ENCODE data around the gene NOP53.
"Not testable (repeated sequence)": the region's sequence is repeated elsewhere in the genome, so short reads cannot be mapped to it uniquely, and the experiment has no call there.

The NOP53 gene

DNA sequence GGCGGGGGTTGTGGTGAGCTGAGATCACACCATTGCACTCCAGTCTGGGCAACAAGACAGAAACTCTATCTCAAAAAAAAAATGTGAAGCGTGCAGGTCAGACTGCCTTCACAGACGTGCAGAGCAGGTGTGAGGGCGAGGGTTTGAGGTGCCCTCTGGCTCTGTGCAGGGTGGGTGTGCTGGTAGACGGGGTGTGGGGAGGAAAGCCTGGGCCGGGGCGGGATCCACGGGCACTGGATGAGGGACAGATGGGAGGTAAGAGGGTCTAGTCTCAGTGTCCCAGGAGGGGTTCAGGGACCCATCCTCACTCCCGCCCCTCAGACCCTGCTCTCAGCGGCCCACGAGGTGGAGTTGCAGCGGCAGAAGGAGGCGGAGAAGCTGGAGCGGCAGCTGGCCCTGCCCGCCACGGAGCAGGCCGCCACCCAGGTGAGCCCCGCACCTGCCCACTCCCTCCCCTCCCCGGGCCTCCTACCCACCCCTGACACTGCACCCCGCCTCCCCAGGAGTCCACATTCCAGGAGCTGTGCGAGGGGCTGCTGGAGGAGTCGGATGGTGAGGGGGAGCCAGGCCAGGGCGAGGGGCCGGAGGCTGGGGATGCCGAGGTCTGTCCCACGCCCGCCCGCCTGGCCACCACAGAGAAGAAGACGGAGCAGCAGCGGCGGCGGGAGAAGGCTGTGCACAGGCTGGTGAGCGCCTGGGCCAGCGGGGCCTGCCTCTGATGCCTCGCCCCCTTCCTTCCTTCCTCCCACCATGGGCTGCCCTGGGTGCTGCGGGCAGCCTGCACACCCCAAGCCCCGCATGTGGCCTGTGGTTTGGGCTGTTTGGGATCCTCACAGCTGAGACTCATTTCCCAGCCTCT lies 9.1 kb downstream of the NOP53 start:
- no peak for DNase-seq (ENCODE audit: low read depth in 2 of 2)

DNA sequence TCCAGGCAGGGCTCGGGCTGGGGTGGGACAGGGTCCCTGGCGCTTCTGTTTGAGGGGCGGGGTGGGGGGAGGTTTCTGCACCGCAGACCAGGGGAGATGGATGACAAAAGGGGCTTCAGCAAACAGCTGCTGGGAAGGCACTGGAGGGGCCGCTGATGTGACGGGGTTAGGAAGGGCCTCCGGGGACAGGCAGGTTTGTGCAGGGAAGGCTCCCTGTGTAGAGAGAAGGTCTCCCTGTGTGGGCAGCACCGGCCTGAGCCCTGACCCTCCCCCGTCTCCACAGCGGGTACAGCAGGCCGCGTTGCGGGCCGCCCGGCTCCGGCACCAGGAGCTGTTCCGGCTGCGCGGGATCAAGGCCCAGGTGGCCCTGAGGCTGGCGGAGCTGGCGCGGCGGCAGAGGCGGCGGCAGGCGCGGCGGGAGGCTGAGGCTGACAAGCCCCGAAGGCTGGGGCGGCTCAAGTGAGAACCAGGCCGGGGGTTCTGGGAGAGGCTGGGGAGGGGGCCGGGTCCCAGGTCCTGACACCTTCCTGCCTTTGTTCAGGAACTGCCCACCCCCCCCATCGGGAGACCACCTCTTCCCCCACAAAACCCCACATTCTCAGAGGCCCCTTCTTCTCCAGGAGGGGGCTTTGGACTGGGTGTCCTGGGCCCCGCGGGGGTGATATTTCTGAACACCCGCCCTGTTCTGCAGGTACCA lies 9.9 kb downstream of the NOP53 start:
- no peak for DNase-seq (ENCODE audit: low read depth in 2 of 2)

DNA sequence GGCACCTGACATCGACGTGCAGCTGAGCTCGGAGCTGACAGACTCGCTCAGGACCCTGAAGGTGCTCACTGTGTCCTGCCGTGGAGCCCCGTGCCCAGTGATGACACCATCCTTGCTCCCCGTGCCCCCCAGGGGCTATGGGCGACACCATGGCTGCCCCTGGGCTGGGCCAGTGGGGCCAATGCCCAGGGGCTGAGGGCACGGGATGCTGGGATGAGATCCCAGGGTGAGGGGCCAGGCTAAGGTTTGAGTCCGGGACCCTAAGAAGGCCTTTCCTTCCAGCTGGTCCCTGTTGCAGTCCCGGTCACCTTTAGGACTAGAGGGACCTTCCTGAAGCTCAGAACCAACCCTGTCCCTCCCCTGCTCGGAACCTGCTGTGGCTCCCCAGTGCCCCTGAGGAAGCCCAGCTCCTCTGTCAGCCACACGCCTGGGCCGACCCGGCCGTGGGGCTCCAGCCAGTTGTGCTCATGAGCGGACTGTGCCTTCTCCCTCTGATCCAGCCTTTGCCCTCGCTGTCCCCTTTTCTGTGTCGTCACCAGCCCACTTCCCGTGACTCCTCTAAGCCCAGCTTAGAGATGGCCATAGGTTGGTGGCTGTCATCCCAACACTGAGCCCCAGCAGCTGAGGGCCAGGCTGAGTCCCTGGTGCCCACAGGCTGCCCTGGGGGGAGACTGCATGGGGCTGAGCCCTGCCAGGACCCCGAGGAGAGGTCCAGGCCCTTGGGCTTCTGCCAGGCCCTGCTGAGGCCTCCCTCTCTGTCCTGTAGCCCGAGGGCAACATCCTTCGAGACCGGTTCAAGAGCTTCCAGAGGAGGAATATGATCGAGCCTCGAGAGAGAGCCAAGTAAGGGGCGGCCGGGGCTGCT lies 10.6 kb downstream of the NOP53 start:
- DNase-seq (ENCODE audit: low read depth in 2 of 2) = no peak

DNA sequence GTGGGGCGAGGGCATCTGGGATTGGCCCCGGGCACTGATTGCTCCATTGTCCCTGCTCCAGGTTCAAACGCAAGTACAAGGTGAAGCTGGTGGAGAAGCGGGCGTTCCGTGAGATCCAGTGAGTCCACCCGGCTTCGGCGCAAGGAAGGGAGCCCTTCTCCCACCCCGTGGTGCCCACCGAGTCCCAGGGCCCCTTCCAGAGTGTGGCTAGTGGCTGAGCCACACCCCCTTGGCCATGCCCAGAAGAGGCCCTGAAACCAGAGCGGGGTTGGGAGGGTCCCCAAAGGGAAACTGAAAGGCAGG lies 11.2 kb downstream of the NOP53 start:
- DNase-seq (ENCODE audit: low read depth in 2 of 2) = no peak

DNA sequence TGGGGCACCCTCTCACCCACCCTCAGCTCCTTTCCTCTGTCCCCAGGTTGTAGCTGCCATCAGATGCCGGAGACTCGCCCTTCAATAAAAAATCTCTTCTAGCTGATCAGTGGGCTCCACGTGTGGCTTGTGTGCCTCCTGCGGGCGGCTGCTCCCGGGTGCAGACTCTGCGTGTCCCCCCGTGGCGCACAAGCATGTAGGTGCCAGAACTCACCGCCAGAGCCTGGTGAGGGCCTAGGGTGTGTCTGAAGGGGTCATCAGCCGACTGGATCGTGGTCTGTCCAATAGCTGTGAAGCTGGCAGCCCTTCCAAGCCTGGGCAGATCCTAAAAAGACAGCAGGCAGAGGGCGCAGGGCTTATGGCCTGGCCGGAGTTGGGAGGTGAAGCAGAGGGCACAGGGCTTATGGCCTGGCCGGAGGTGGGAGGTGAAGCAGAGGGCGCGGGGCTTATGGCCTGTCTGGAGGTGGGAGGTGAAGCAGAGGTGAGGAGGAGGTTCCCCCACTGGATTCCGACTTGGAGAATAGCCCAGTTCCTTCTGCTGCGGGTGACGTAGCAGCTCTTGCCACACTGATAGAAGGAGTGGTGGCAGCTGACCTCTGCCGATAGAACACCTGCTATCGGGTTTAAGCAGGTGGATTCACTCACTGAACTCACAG lies 11.7 kb downstream of the NOP53 start:
- no peak for DNase-seq (ENCODE audit: low read depth in 2 of 2)

DNA sequence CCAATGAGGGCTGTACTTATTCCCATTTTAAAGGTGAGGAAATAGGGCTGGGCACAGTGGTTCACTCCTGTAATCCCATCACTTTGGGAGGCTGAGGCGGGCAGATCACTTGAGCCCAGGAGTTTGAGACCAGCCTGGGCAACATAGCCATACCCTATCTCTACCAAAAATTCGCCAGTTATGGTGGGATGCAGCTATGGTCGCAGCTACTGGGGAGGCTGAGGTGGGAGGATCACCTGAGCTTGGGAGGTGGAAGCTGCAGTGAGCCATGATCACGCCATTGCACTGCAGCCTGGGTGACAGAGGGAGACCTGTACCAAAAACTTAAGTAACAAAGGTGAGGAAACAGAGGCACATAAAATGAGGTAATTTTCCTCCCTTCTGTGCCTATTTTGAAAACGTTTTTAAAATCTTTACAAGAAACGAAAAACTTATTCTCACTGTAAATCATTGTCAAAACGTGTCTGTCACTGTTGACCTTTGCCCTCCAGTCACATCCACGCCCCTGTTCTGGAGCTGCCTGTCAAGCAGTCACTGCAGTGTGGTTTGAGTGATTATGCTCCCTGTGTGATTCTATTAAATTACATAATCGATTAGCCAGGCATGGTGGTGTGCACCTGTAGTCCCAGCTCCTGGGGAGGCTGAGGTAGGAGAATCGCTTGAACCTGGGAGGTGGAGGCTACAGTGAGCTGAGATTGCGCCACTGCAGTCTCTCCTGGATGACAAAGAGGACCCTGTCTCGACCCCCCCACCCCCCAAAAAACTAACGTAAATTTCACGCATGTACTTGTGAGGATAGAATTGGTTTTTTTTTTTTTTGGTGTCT lies 12.5 kb downstream of the NOP53 start:
- no peak for DNase-seq (ENCODE audit: low read depth in 2 of 2)

DNA sequence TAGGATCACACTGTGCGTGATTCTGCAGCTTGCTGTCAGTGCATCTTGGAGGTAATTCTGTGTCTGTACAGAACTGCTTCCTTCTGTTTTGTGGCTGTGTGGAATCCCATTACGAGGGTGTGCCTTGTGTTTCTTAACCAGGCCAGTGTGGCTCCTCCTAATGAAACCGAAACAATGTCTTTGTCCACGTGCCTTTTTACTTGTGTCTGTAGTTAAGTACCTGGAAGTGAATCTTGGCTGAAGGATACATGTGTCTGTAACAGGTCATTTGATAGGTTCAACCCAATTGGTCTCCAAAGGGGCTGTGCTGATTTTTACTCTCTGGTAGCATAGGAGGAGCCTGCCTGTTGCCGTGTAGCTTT lies 13.1 kb downstream of the NOP53 start:
- no peak for DNase-seq (ENCODE audit: low read depth in 2 of 2)

DNA sequence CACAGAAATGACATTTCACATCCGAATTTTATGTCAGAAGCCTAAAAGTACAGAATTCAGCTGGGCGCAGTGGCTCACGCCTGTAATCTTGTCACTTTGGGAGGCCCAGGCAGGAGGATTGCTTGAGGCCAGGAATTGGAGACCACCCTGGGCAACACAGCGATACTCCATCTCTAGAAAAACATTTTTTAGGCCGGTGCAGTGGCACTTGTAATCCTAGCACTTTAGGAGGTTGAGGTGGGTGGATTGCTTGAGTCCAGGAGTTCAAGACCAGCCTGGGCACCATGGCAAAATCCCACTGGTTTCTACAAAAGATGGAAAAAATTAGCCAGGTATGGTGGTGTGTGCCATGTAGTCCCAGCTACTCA lies 15.3 kb downstream of the NOP53 start:
- no peak for DNase-seq (ENCODE audit: low read depth in 2 of 2)

DNA sequence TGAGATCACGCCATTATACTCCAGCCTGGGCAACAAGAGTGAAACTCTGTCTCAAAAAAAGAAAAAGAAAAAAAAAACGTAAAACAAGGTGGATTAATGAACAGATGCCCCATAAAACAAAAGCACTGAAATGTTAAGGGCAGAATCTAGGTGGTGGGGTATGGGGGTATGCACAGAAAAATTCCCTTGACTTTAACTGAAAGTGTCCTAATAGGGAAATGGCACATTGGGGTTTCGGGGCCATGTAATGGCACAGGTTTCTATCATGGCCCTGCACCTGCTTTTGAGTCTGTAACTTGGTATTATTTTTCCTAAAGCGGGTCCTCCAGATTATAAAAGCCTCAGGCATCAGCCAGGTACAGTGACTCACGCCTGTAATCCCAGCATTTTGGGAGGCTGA lies 16.2 kb downstream of the NOP53 start:
- DNase-seq (ENCODE audit: low read depth in 2 of 2) = no peak

DNA sequence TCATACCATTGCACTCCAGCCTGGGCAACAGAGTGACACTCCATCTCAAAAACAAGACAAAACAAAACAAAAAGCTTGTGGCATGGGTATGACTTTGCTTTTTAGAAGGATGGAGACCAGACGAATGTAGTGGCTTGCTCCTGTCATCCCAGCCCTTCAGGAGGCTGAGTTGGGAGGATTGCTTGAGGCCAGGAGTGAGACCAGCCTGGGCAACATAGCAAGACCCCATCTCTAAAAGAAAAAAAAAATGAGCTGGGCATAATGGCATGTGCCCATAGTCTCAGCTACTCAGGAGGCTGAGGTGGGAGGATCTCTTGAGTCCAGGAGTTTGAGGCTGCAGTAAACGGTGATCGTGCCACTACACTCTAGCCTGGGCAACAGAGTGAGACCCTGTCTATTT lies 16.8 kb downstream of the NOP53 start:
- no peak for DNase-seq (ENCODE audit: low read depth in 2 of 2)

DNA sequence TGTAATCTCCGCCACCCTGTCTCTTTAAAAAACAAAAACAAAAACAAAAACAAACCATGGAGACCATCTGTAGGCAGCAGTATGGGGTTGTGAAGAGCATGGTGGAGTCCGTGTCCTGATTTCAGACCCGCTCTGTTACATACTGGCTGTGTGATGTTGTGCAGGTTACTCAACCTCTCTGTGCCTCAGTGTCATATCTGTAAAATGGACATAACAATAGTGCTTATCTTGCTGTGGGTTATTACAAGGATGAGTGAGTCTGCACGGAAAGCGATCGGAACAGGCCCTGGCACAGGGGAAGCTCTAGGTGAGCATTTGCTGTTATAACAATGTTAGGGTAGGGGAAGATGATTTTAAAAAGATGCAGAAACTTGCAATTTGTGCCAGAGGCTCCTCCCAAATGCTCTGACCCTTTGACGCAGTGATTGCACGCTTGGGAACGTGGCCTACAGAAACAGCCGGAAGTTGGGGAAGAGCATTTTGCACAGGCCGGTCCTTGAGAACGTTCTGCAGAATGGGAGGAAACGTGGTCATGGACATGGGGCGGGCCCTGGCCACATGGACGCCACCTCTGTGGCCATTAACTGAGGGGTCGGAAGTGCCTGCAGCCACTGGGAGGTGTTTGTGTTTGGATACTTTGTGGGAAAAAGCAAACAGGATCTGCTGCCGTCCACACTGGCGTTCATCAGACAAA lies 17.4 kb downstream of the NOP53 start:
- no peak for DNase-seq (ENCODE audit: low read depth in 2 of 2)

DNA sequence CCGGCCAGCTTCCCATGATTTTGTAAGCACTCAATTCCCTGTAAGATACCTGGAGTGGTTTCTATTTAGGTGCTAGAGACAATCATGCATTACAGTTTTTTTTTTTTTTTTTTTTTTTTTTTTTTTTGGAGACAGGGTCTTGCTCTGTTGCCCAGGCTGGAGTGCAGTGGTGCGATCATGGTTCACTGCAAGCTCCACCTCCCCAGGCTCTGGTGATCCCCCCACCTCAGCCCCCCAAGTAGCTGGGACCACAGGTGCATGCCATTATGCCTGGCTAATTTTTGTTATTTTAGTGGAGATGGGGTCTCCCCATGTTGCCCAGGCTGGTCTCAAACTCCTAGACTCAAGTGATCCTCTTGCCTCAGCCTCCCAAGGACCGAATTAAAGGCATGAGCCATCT lies 19.4 kb downstream of the NOP53 start:
- DNase-seq (ENCODE audit: low read depth in 2 of 2) = not testable (repeated sequence)

DNA sequence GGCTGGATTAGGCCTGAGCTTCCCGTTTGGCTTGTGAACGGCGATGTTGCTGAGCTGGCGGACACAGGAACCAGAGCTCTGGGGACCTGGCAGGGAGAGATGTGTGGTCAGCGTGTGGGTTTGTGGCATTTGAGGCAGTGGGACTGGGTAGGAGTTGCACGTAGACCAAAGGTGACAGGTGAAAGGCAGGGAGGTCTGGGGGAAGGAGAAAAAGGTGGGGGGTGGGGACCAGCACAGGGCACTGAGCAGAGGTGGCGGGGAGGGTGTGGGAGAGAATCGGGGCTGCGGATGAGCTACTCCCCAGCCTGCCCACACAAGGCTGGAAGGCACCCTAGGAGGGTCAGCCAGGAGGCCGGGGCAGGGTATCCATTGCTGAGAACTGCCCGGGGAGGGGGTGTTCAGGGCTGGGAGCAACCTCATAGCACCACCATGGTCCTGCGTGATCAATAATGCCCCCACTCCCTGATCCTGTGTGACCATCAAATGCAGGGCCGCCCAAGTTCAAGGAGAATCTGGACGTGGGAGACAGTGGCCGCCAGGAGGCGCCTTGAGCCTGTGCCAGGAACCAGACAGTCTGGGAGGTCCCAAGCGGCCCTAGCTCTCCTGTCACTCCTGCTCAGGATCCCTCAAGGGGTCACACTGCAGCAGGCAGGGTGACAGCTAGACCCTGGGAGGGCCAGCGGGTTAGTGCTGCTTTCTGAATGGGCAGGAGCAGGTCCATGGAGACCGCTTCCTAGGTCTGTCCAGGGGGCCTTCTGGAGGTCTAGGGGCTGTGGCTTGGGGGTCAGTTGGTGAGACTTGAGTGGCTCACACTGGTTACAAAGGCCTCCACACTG lies 20.4 kb downstream of the NOP53 start:
- no peak for DNase-seq (ENCODE audit: low read depth in 2 of 2)

DNA sequence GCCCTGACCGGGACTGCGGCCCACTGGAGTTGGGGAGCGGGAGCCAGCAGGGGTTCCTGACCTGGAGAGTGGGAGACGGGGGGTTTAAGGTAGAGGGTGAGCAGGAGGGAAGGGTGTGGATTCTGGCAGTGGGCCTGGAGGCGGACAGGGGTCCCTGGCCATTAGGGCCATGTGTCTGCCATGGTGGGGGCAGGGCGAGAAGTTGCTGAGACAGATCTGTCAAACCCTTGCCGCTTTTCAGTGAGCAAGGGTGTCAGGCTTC lies 20.9 kb downstream of the NOP53 start:
- no peak for DNase-seq (ENCODE audit: low read depth in 2 of 2)

DNA sequence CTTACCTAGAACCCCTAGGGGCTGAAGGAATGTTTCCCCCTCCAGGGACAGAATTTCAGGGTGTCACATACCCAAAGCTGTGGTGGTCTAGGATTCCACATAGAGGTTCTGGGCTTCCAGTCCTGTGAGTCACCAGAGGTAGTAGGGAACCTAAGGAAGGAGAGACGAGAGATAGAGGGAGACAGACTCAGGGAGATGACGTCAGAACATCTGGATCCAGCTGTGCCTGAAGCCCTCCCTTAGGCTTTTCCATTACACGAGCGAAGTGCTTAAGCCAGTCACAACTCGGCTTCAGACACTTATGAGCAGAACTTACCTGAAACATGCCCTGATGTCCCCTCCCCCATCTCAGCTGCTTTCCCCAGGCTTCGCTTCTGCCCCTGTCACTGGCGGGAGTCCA lies 21.3 kb downstream of the NOP53 start:
- DNase-seq (ENCODE audit: low read depth in 2 of 2) = no peak

DNA sequence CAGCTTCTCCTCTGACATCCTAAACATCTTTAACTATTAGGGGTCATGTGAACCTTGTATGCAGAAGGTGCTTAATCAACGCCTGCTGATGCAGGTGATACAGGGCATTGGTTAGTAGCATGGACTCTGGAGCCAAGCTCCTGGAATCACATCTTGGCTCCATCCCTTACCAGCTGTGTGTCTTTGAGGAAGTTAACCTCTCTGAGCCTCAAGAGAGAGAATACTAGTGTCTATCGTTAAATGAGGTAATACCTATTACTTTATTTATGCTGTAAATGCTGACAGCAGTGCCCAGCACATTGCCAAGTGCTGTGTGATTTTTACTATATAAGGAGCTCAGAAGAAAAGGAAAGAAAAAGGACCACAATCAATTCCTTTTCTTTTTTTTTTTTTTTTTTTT lies 22.0 kb downstream of the NOP53 start:
- DNase-seq (ENCODE audit: low read depth in 2 of 2) = no peak

DNA sequence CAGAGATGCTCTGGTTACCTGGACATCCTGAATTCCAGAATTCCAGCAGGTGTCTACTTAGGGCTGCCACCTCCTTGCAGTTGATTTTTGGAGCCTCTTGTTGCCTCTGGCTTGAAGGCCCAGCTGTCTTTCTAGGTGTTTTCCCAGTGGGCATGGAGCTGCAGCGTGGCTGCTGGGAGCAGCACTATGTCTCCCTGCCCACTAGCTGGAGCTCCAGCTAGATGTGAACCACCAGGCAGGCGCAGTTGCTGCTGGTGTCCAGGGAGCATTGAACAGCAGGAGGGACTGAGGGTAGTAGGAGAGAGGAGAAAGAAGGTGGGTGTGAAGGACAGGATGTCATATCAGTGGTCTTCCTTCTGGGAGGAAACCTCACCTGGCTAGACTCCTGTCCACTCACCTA lies 23.3 kb downstream of the NOP53 start:
- DNase-seq (ENCODE audit: low read depth in 2 of 2) = no peak

DNA sequence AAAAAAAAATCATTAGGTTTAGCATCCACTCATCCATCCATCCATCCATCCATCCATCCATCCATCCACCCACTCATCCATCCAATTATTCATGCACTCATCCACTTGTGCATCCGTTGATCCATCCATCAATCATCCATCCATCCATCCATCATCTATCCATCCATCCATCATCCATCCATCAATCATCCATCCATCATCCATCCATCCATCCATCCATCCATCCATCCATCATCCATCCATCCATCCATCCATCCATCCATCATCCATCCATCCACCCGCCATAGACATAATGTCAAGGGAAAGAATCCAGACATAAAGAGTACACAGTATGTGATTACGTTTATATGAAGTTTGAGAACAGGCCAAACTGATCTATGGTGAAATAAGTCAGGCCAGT lies 24.2 kb downstream of the NOP53 start:
- DNase-seq (ENCODE audit: low read depth in 2 of 2) = no peak

DNA sequence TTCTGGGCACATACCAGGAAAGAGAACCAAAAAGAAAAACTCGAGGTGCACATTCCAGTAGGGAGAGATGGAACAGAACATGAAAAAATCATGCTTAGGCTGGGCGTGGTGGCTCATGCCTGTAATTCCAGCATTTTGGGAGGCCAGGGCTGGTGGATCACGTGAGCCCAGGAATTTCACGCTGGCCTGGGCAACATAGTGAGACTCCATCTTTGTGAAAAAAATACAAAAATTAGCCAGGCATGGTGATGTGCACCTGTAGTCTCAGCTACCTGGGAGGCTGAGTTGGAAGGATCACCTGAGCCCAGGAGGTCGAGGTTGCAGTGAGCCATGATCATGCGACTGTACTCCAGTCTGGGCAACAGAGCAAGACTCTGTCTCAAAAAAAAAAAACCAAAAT lies 25.9 kb downstream of the NOP53 start:
- DNase-seq (ENCODE audit: low read depth in 2 of 2) = not testable (repeated sequence)

DNA sequence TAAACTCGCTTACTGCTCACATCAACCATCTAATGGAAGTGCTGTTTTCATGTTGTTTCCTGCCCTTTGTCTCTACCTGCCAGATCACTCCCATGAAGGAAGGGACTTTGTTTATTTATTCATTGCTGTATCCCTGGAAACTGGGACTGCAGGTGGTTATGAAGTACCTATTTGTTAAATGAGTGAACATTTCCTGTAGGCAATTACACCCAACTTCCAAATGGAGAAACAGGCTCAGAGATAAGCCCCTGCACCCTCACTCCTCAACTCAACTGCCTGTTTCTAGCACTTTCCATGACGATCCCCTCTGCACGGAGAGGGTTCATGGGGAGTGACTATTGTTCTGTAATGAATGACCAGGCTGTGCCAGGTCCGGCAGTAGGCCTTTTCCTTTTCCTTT lies 31.2 kb downstream of the NOP53 start:
- DNase-seq (ENCODE audit: low read depth in 2 of 2) = no peak
